GM18868 (cell line): Measurements from ENCODE around the gene RMND1.
"Not testable (repeated sequence)": the region's sequence is repeated elsewhere in the genome, so short reads cannot be mapped to it uniquely, and the experiment has no call there.

Source experiments
- ATAC-seq: cut with Tn5 transposase; IDR thresholded peaks from one replicate; pipeline ENCODE4 v1.9.1; 2021; ENCODE audit warnings: mild to moderate bottlenecking, moderate library complexity; ENCODE audit not compliant: unreplicated experiment

Gene RMND1

DNA sequence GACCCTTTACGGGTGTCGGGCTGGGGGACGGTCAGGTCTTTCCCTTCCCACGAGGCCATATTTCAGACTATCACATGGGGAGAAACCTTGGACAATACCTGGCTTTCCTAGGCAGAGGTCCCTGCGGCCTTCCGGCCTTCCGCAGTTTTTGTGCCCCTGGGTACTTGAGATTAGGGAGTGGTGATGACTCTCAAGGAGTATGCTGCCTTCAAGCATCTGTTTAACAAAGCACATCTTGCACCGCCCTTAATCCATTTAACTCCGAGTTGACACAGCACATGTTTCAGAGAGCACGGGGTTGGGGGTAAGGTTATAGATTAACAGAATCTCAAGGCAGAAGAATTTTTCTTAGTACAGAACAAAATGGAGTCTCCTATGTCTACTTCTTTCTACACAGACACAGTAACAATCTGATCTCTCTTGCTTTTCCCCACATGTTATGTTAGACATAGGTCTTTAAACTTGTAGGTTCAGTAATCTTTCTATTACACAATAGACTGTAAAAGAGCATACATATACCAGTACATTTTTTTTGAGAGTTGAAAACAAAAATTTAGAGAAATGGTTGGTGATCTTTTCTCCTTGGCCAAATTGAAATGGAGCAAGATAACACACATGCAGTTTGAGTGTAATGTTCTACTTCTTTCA is 3.9 kb upstream of the RMND1 start:
- not testable (repeated sequence) for ATAC-seq

GRCh38 chr6:151452750-151453427 is 963 bp upstream of the RMND1 start:
- no peak for ATAC-seq

DNA sequence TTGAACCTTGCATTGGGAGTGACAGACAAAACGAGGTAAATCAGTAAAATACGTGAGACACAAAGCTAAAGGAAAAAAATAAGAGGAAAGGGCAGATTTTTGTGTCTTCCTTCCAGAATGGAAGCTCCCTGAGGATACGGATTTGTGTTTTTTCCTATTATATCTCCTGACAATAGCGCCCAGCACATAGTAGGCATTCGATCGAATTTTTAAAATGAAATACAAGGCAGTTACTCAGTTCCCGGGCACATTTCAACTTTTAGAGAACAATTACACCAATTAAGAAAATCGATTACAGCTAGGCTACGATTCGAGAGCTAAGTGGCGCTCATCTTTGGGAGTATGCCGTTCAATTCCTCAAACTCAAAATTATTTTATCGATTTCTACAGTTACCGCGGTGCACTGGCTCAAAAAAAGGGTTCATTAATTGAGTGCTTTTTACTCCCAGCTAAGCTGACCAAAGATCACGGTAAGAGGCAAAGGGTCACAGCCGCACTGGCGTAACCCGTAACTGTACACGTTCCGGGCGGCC is 443 bp downstream of the RMND1 start:
- ATAC-seq: no peak

GRCh38 chr6:151450928-151451327 is 998 bp downstream of the RMND1 start:
- ATAC-seq: not testable (repeated sequence)

GRCh38 chr6:151448623-151449022 is 3.3 kb downstream of the RMND1 start:
- ATAC-seq: no peak

- ATAC-seq: no peak
Observed at GRCh38 chr6:151447237-151447636, 4.7 kb downstream of the RMND1 start.

- ATAC-seq: no peak
Observed at GRCh38 chr6:151445482-151445881, 6.4 kb downstream of the RMND1 start.

- ATAC-seq: no peak
Observed at GRCh38 chr6:151443911-151444621, 7.9 kb downstream of the RMND1 start.

DNA sequence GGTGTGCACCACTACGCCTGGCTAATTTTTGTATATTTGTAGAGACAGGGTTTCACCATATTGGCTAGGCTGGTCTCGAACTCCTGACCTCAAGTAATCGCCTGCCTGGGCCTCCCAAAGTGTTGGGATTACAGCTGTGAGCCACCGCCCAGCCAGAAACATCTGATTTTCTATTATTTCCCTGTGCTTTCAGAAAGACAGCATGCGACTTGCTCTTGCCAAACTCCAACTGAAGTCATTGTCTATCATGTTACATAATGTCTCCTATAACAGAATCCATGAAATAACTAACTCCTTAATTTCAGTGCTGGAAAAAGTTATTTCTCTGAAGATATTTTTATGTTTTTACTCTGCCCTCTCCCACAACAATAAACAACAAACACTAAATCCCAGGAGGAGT is 8.5 kb downstream of the RMND1 start:
- ATAC-seq: no peak

GRCh38 chr6:151442371-151442770 is 9.6 kb downstream of the RMND1 start:
- ATAC-seq: no peak

GRCh38 chr6:151441390-151442166 is 10.3 kb downstream of the RMND1 start:
- peak; percentile 22 for ATAC-seq

DNA sequence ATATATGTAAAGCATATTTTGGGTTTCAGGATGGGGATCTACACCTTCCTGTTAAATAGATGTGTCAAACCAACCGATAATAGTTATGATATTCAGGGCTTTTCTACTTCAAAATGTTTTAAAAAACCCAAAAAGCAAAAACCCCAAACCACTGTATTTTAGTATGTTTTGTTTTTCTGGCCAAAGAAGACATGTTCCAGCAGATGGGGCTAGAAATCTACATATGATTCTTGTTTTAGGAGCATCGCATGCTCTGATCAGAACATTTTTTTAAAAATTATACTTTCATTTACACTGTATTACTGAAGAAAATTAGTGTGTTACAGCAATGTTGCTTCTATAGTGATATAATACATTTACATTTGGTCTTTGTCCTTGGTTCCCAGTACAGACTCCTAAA is 11.0 kb downstream of the RMND1 start:
- ATAC-seq: peak; percentile 62

DNA sequence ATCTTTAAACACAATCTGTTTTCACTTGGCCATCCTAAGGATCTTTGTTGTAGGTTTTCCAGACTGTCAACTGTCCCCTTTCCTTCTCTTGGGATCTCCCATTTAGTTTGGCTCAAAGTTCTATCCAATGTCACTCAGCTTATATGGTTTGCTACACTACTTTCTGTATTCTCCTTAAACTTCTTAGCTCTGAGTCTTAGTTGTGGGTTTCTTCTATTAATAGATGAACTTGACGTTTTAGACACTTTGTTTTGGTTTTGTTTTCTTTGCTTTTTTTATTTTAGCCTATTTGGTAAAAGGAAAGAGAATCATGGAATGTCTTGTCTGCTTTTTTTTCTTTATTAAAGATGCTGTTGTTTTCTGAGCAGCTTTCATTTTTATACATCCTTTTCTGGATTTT is 11.4 kb downstream of the RMND1 start:
- peak; percentile 62 for ATAC-seq

- no peak for ATAC-seq
Observed at GRCh38 chr6:151437401-151437800, 14.5 kb downstream of the RMND1 start.

GRCh38 chr6:151436802-151437201 is 15.1 kb downstream of the RMND1 start:
- ATAC-seq: no peak

DNA sequence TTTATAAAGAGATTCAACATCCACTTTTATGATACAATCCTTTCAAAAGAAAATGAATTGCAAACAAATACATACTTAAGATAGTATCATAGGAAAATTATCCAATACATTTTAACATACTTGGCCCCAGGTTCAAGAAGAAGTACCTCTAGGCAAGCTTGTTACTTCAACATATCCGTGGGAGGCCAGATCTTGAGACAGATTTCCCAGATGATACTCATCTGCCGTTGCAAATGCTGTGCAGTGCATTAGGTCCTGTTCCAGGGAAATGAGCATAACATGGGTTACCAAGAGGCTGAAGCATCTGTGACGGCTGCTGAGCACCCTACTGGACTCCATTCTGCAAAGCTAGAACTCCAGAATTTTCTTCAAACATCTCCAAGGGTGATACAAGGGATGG is 15.6 kb downstream of the RMND1 start:
- no peak for ATAC-seq

DNA sequence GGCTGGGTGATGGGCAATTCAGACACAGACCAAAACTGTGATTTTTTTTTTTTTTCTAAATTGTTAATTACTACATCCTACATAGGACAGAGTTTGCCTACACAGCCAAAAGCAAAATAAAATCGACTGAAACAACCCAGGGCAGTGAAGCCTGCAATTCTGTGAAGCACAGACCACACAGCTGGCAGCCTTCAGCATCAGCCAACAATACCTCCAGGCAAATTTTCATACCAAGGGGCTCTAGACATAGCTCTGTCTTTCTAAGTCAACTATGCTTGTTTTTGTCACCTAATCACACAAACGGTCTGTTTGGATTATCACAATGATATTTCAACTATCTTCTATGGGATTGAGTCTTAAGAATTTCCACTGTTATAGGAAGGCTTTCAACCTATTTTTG is 17.6 kb downstream of the RMND1 start:
- ATAC-seq: peak; percentile 57

- ATAC-seq: no peak
Observed at GRCh38 chr6:151432651-151433050, 19.3 kb downstream of the RMND1 start.

DNA sequence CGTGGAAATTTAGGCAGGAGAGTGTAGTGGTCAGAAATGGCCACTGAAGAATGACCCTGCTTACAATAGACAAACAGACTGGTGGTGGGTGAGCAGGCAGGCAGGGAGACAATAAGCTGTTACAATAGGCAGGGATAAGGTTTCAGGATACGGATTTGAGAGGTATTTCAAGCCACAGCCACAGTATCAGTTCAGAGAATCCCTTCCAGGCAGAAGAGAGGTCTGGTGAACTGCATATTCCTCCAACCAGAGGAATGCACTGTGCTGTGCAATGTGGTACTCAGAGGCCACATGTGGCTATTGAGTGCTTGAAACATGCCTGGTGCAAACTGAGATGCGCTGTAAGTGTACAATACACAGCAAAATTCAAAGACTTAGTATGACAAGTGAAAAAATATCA is 20.6 kb downstream of the RMND1 start:
- no peak for ATAC-seq

DNA sequence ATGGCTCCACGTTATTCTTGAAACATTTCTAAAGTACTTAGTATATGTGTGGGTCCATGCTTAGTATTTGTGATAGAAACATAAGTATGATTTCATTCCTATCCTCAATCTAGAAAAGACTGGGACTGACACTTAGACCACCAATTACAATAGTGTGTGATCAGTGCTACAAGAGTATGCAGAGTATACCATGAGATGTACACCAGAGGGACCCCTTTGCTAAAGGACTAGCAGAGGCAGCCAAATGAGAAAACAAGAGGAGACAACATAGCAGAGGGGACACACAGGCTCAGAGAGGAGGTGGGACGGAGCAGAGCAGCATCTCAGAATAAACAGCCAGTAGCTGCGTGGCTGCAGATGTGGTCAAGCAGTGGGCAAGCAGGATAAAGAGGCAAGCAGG is 21.0 kb downstream of the RMND1 start:
- ATAC-seq: no peak

DNA sequence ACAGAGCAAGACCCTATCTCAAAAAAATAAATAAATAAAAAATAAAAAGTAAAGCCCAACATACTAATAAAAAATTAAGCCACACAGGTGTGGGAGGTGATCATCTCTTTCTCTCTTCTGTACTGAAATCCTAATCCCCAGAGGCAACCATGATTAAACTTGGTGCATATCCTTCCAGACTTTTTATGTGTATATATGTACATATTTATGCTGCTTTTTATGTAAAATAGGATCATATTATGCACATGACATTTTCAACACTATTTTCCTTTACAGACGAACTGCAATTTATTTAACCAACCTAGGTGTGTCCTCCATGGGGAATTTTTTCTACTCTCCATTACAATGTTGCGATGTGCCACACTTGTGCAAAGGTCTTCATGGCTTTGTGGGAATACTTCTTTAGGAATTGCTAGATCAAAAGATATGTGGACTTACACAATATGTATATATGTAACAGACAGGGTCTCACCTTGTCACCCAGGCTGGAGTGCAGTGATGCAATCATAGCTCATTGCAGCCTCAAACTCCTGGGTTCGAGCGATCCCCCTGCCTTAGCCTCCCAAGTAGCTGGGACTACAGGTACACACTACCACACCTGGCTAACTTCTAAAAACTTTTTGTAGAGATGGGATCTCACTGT is 23.7 kb downstream of the RMND1 start:
- no peak for ATAC-seq
